ENCODE data around the gene TAOK2. TPM values are rescaled to one million over a fixed set of nuclear protein-coding genes. Genes with fewer than 3 reads are reported as not detected.

The TAOK2 gene
- total and polyA plus RNA-seq, 2 of the 13 experiments (the other 11 are each of a cell fraction or from before 2014, with no cell fraction given), result 17.4 to 43.2 TPM

DNA sequence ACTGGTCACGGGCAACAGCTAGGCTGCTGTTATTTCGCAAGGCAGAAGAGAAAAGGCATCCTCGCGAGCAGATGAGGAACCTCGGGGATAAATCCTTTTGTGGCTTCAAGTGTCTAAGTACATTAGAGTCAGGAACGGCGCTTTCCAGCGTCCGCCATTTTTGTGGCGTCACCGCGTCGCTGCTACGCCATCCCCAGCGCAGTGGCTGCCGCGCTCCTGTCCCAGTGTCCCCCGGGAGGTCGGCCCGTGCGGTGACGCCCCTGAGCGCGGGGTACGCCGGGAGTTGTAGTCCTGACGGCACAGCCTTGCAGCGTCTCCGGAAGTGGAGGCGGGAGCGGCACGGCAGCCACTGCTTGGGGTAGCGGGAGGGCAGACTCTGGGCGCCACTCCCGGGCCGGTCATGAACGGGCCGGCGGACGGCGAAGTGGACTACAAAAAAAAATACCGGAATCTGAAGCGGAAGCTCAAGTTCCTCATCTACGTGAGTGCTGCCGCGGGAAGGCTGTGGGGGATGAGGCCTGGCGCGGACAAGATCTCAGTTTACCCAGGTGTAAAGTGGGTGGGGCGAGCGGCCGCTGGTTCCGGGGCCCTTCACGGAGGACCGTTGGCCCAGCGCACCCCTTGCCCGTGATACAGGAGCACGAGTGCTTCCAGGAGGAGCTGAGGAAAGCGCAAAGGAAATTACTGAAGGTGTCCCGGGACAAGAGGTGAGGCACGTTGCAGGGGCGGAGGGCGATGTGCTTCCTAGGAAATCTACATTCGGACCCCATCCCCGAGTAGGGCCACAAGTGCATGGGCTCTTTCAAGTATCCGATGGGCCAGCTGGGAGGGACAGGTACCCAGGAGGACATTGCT is 22.5 kb downstream of the TAOK2 start, which contains the start of gene INO80E (continued):
- no peak; the same call in 1 of the 2 replicates for TF ChIP-seq ZBTB44 (CRISPR knock-in tag; IDR thresholded peaks at IDR 0.05)
- TF ChIP-seq, protein P1, sequence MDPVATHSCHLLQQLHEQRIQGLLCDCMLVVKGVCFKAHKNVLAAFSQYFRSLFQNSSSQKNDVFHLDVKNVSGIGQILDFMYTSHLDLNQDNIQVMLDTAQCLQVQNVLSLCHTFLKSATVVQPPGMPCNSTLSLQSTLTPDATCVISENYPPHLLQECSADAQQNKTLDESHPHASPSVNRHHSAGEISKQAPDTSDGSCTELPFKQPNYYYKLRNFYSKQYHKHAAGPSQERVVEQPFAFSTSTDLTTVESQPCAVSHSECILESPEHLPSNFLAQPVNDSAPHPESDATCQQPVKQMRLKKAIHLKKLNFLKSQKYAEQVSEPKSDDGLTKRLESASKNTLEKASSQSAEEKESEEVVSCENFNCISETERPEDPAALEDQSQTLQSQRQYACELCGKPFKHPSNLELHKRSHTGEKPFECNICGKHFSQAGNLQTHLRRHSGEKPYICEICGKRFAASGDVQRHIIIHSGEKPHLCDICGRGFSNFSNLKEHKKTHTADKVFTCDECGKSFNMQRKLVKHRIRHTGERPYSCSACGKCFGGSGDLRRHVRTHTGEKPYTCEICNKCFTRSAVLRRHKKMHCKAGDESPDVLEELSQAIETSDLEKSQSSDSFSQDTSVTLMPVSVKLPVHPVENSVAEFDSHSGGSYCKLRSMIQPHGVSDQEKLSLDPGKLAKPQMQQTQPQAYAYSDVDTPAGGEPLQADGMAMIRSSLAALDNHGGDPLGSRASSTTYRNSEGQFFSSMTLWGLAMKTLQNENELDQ (CRISPR knock-in tag; IDR thresholded peaks at IDR 0.05; ENCODE audit: borderline replicate concordance), result peak; percentile 3; the same call in 1 of the 2 replicates
- TF ChIP-seq CEBPZ (IDR thresholded peaks at IDR 0.05; ENCODE audit: low read length), result no peak
- TF ChIP-seq BCL6 (CRISPR knock-in tag; IDR thresholded peaks at IDR 0.05), result peak; percentile 65
- peak; percentile 97 for TF ChIP-seq ZNF574 (CRISPR knock-in tag; IDR thresholded peaks at IDR 0.05)
- TF ChIP-seq ZNF512B (CRISPR knock-in tag; IDR thresholded peaks at IDR 0.05; ENCODE audit: borderline replicate concordance), result 0 out of 2 replicates have a peak, but pooled peaks have one; percentile 54
- peak; percentile 75; the same call in 1 of the 2 replicates for TF ChIP-seq SIX4 (CRISPR knock-in tag; IDR thresholded peaks at IDR 0.05)
- no peak; the same call in 1 of the 2 replicates for TF ChIP-seq ZNF7 (CRISPR knock-in tag; IDR thresholded peaks at IDR 0.05)
- TF ChIP-seq ZFP41 (CRISPR knock-in tag; IDR thresholded peaks at IDR 0.05; ENCODE audit: borderline replicate concordance), result peak; percentile 62; the same call in 1 of the 2 replicates
- TF ChIP-seq ZNF24 (IDR thresholded peaks at IDR 0.05), result no peak
- no peak; the same call in 1 of the 2 replicates for TF ChIP-seq ZMYM2 (CRISPR knock-in tag; IDR thresholded peaks at IDR 0.05)
- TF ChIP-seq ZNF562 (CRISPR knock-in tag; IDR thresholded peaks at IDR 0.05; ENCODE audit: borderline replicate concordance), result no peak
- TF ChIP-seq TBL1XR1 (IDR thresholded peaks at IDR 0.05; ENCODE audit: borderline replicate concordance, low read length, partially characterized antibody), result no peak
- no peak; the same call in 1 of the 2 replicates for TF ChIP-seq SMYD3 (CRISPR knock-in tag; IDR thresholded peaks at IDR 0.05)

Measured in HepG2 (cell line).